Natural killer cell (primary cell): ENCODE data around the gene LCE2A. TPM values are rescaled to one million over a fixed set of nuclear protein-coding genes. Genes with fewer than 3 reads are reported as not detected.

Experiments used
- ATAC-seq, 3 donors: fragments of 150-1000 bp in 2 of 3; fragments of 200-7000 bp in 1 of 3; cut with Tn5 transposase; 1 replicate in 1 of 3; 2 replicates in 2 of 3; pipeline ENCODE4 v1.10.0; 2021; ENCODE audit warnings: mild to moderate bottlenecking in 2 of 3, moderate library complexity in 2 of 3
- DNase-seq, 2 donors: peaks; one replicate each; pipeline versions ENCODE4 v3.0.0 to v3.0.0-alpha.2; 2013 to 2021; ENCODE audit warnings: mixed read lengths in 1 of 2
- H3K27ac ChIP-seq: one replicate; pipeline ENCODE4 v1.5.1; 2013; ENCODE audit warnings: mild to moderate bottlenecking, low read length
- H3K27me3 ChIP-seq: one replicate; pipeline ENCODE4 v1.6.1; 2013; ENCODE audit warnings: low read length; ENCODE audit not compliant: control insufficient read depth, insufficient read depth
- H3K36me3 ChIP-seq: one replicate; pipeline ENCODE4 v1.6.1; 2013; ENCODE audit warnings: low read length; ENCODE audit not compliant: control insufficient read depth, insufficient read depth
- H3K4me1 ChIP-seq: one replicate; pipeline ENCODE4 v1.6.1; 2013; ENCODE audit warnings: low read length; ENCODE audit not compliant: control insufficient read depth, insufficient read depth
- H3K4me3 ChIP-seq: one replicate; pipeline ENCODE4 v1.5.1; 2013; ENCODE audit warnings: low read length
- H3K9me3 ChIP-seq: one replicate; pipeline ENCODE4 v1.6.1; 2013; ENCODE audit warnings: low read length; ENCODE audit not compliant: control insufficient read depth, insufficient read depth
- H3K27ac Mint-ChIP-seq, 2 donors: one replicate each; pipeline ENCODE4 v1.8.0; 2022; ENCODE audit warnings: mild to moderate bottlenecking in 2 of 2, mixed read lengths in 2 of 2, moderate library complexity in 1 of 2
- H3K27me3 Mint-ChIP-seq, 2 donors: one replicate each; pipeline ENCODE4 v1.8.0; 2022; ENCODE audit warnings: low read depth in 2 of 2, mixed read lengths in 2 of 2
- H3K36me3 Mint-ChIP-seq: one replicate; pipeline ENCODE4 v1.8.0; 2022; ENCODE audit warnings: mixed read lengths
- H3K4me1 Mint-ChIP-seq, 2 donors: one replicate each; pipeline ENCODE4 v1.8.0; 2022; ENCODE audit warnings: mixed read lengths in 2 of 2
- H3K4me3 Mint-ChIP-seq: one replicate; pipeline ENCODE4 v1.8.0; 2022; ENCODE audit warnings: mild to moderate bottlenecking, moderate library complexity, mixed read lengths
- H3K9me3 Mint-ChIP-seq, 2 donors: one replicate each; pipeline ENCODE4 v1.8.0; 2022; ENCODE audit warnings: mixed read lengths in 2 of 2
- CTCF ChIP-seq: fragments of 200-600 bp; IDR thresholded peaks from one replicate; pipeline ENCODE4 v1.8.0; 2022; ENCODE audit warnings: antibody characterized with exemption
- WGBS: methylation state at CpG from one replicate; pipeline ENCODE4 v1.1.7; 2013; ENCODE audit warnings: missing lambda C conversion rate; ENCODE audit not compliant: insufficient coverage; 5-methylcytosine and 5-hydroxymethylcytosine counted together
- intact Hi-C: fragments of 100-400 bp; cut with micrococcal nuclease; formaldehyde crosslinking; loops from one replicate; pipeline ENCODE4 v1.14.2; 2022
- total RNA-seq, 4 donors: library from RNA; stranded (reverse); fragments of 120-200 nt in 1 of 4; gene quantifications; one replicate each; pipeline versions ENCODE4 v1.2.3 to v1.2.4, GENCODE V29; 2013 to 2022

Gene LCE2A
- total RNA-seq, 3 donors from 2014 or later (not counting 1 experiment from before 2014, with no cell fraction given), result not detected

GRCh38 chr1:152735648-152736047 lies 37.5 kb downstream of the LCE2A start:
- no peak for TF ChIP-seq CTCF
- 27% methylated on average over 1 of the region's 1 CpG for WGBS
- no peak overlapping the region for H3K27ac ChIP-seq
- Mint-ChIP-seq H3K4me1 (no peaks in the 10 kb centered on the region), H3K27ac (no peak overlapping the region), H3K9me3 (no peaks in the 10 kb centered on the region), H3K27me3 (peaks cover 24 to 48% of the 10 kb centered on the region in 2 donors), H3K4me3 (no peak overlapping the region), H3K36me3 (no peaks in the 10 kb centered on the region)
- no peak for DNase-seq
- H3K27me3 ChIP-seq, result no peaks in the 10 kb centered on the region
- no peak for ATAC-seq
- H3K4me1 ChIP-seq, result no peaks in the 10 kb centered on the region
- H3K9me3 ChIP-seq, result no peaks in the 10 kb centered on the region
- no peak overlapping the region for H3K4me3 ChIP-seq
- intact Hi-C loops, result no loop called here
- H3K36me3 ChIP-seq, result no peaks in the 10 kb centered on the region

GRCh38 chr1:152737997-152738396 lies 39.9 kb downstream of the LCE2A start:
- no peak for TF ChIP-seq CTCF
- Histone ChIP-seq H3K36me3 (no peaks in the 10 kb centered on the region), H3K27me3 (no peaks in the 10 kb centered on the region), H3K4me3 (no peak overlapping the region), H3K4me1 (no peaks in the 10 kb centered on the region), H3K9me3 (no peaks in the 10 kb centered on the region), H3K27ac (no peak overlapping the region)
- Mint-ChIP-seq H3K4me3 (no peak overlapping the region), H3K9me3 (no peaks in the 10 kb centered on the region), H3K36me3 (no peaks in the 10 kb centered on the region), H3K27ac (no peak overlapping the region), H3K4me1 (no peaks in the 10 kb centered on the region), H3K27me3 (peaks cover 29 to 62% of the 10 kb centered on the region in 2 donors)
- intact Hi-C loops, result no loop called here
- ATAC-seq (no peak), DNase-seq (no peak)
- 88% methylated on average over 4 of the region's 5 CpGs for WGBS

- H3K4me1 ChIP-seq, result no peaks in the 10 kb centered on the region
- H3K9me3 ChIP-seq, result no peaks in the 10 kb centered on the region
- Mint-ChIP-seq H3K9me3 (peaks cover 0 to 2% of the 10 kb centered on the region in 2 donors), H3K4me3 (no peak overlapping the region), H3K36me3 (no peaks in the 10 kb centered on the region), H3K27me3 (peaks cover 31 to 63% of the 10 kb centered on the region in 2 donors), H3K27ac (no peak overlapping the region), H3K4me1 (no peaks in the 10 kb centered on the region)
- H3K36me3 ChIP-seq, result no peaks in the 10 kb centered on the region
- DNase-seq (no peak), ATAC-seq (no peak)
- WGBS, result 82% methylated on average over 3 of the region's 3 CpGs
- no peak overlapping the region for H3K4me3 ChIP-seq
- H3K27me3 ChIP-seq, result no peaks in the 10 kb centered on the region
- TF ChIP-seq CTCF, result no peak
- intact Hi-C loops, result no loop called here
- H3K27ac ChIP-seq, result no peak overlapping the region
These were observed 41.7 kb downstream of the LCE2A start for GRCh38 chr1:152739841-152740240.

- Histone ChIP-seq H3K27ac (no peak overlapping the region), H3K27me3 (no peaks in the 10 kb centered on the region), H3K36me3 (no peaks in the 10 kb centered on the region), H3K4me3 (no peak overlapping the region), H3K4me1 (no peaks in the 10 kb centered on the region), H3K9me3 (no peaks in the 10 kb centered on the region)
- DNase-seq, result no peak
- H3K27me3 Mint-ChIP-seq, result peaks cover 34 to 66% of the 10 kb centered on the region in 2 donors
- H3K4me3 Mint-ChIP-seq, result no peak overlapping the region
- intact Hi-C loops, result no loop called here
- ATAC-seq, result no peak
- no peaks in the 10 kb centered on the region for H3K36me3 Mint-ChIP-seq
- no peak for TF ChIP-seq CTCF
- H3K9me3 Mint-ChIP-seq, result peaks cover 0 to 4% of the 10 kb centered on the region in 2 donors
- no peak overlapping the region for H3K27ac Mint-ChIP-seq
- H3K4me1 Mint-ChIP-seq, result no peaks in the 10 kb centered on the region
These were observed 43.5 kb downstream of the LCE2A start for GRCh38 chr1:152741656-152742055.
